ENCODE data around the gene CADPS.

Gene CADPS

GRCh38 chr3:62682826-62683225 lies 192.4 kb downstream of the CADPS start:
- no peak for DNase-seq (ENCODE audit: low read depth)
- H3K4me3 ChIP-seq (ENCODE audit: low read length) = no peak overlapping the region
- TF ChIP-seq CTCF (conservative IDR thresholded peaks at IDR 0.05; ENCODE audit: low read length) = no peak

- H3K4me3 ChIP-seq (ENCODE audit: low read length) = no peak overlapping the region
- no peak for DNase-seq (ENCODE audit: low read depth)
- no peak for TF ChIP-seq CTCF (conservative IDR thresholded peaks at IDR 0.05; ENCODE audit: low read length)
Measured at GRCh38 chr3:62679988-62680387, 195.2 kb downstream of the CADPS start.

- no peak for DNase-seq (ENCODE audit: low read depth)
- H3K4me3 ChIP-seq (ENCODE audit: low read length) = no peak overlapping the region
- no peak for TF ChIP-seq CTCF (conservative IDR thresholded peaks at IDR 0.05; ENCODE audit: low read length)
Measured at GRCh38 chr3:62678841-62679240, 196.4 kb downstream of the CADPS start.

- DNase-seq (ENCODE audit: low read depth) = no peak
- no peak overlapping the region for H3K4me3 ChIP-seq (ENCODE audit: low read length)
- TF ChIP-seq CTCF (conservative IDR thresholded peaks at IDR 0.05; ENCODE audit: low read length) = no peak
Measured at GRCh38 chr3:62677926-62678325, 197.3 kb downstream of the CADPS start.

- no peak for DNase-seq (ENCODE audit: low read depth)
- no peak for TF ChIP-seq CTCF (conservative IDR thresholded peaks at IDR 0.05; ENCODE audit: low read length)
Measured at GRCh38 chr3:62676689-62677271, 198.4 kb downstream of the CADPS start.

GRCh38 chr3:62675492-62675891 lies 199.7 kb downstream of the CADPS start:
- H3K4me3 ChIP-seq (ENCODE audit: low read length) = no peak overlapping the region
- TF ChIP-seq CTCF (conservative IDR thresholded peaks at IDR 0.05; ENCODE audit: low read length) = no peak

More at GRCh38 chr3:62676689-62677271, 198.4 kb downstream of the CADPS start:
- no peak overlapping the region for H3K4me3 ChIP-seq (ENCODE audit: low read length)

GRCh38 chr3:62672988-62673313 lies 202.3 kb downstream of the CADPS start:
- DNase-seq (ENCODE audit: low read depth) = no peak
- no peak for TF ChIP-seq CTCF (conservative IDR thresholded peaks at IDR 0.05; ENCODE audit: low read length)
- no peak overlapping the region for H3K4me3 ChIP-seq (ENCODE audit: low read length)

More at GRCh38 chr3:62675492-62675891, 199.7 kb downstream of the CADPS start:
- DNase-seq (ENCODE audit: low read depth) = no peak

Data from AG10803 (cell line).